T-cell (primary cell): Measurements from ENCODE around the gene CELF3. TPM values are rescaled to one million over a fixed set of nuclear protein-coding genes. Genes with fewer than 3 reads are reported as not detected.

ENCODE experiments used
- ATAC-seq, 4 experiments: fragments of 200-7000 bp in 3 of 4; fragments of 150-1000 bp in 1 of 4; cut with Tn5 transposase; replicated peaks in 1 of 4; 1 replicate in 3 of 4; 2 replicates in 1 of 4; pipeline ENCODE4 v1.10.0; 2021; ENCODE audit warnings: moderate library complexity in 3 of 4, mild to moderate bottlenecking in 2 of 4, moderate number of reproducible peaks in 1 of 4
- CTCF ChIA-PET, 2 donors: fragments of 300-600 bp; sonication (Branson Sonifier 250); formaldehyde crosslinking; loops; one replicate each; lab custom pipeline; 2022; ENCODE audit warnings: antibody characterized with exemption in 2 of 2; lab: Charles Lee
- POLR2A ChIA-PET, 2 donors: fragments of 300-600 bp; sonication (Branson Sonifier 250); formaldehyde crosslinking; loops; one replicate each; lab custom pipeline; 2022; ENCODE audit warnings: antibody characterized with exemption in 2 of 2; lab: Charles Lee
- DNase-seq, 35 experiments: peaks; one replicate each; pipeline versions ENCODE4 v3.0.0 to v3.0.0-alpha.2; 2013 to 2023
- H3K27ac ChIP-seq: one replicate; pipeline ENCODE4 v1.5.1; 2013; ENCODE audit warnings: low read length
- H3K27me3 ChIP-seq, 2 experiments: replicated peaks in 1 of 2; 1 replicate in 1 of 2; 2 replicates in 1 of 2; pipeline versions ENCODE4 v1.6.1 to v1.7.0; 2013; ENCODE audit warnings: low read length in 1 of 2, mixed read lengths in 1 of 2; ENCODE audit not compliant: control insufficient read depth in 2 of 2, insufficient read depth in 2 of 2; ENCODE audit errors: extremely low read depth in 1 of 2
- H3K36me3 ChIP-seq, 2 donors: 1 replicate in 1 of 2; 2 replicates in 1 of 2; pipeline versions ENCODE4 v1.6.1 to v1.7.0; 2013; ENCODE audit warnings: low read length in 1 of 2; ENCODE audit not compliant: control insufficient read depth in 2 of 2, insufficient read depth in 1 of 2; ENCODE audit errors: extremely low read depth in 1 of 2
- H3K4me1 ChIP-seq, 2 experiments: 1 replicate in 1 of 2; 2 replicates in 1 of 2; pipeline versions ENCODE4 v1.6.1 to v1.7.0; 2013; ENCODE audit warnings: low read length in 2 of 2, mixed read lengths in 1 of 2; ENCODE audit not compliant: insufficient read depth in 2 of 2, control insufficient read depth in 1 of 2; ENCODE audit errors: extremely low read depth in 1 of 2
- H3K4me3 ChIP-seq, 2 donors: 1 replicate in 1 of 2; 2 replicates in 1 of 2; pipeline versions ENCODE4 v1.5.1 to v1.7.0; 2013; ENCODE audit warnings: mild to moderate bottlenecking in 2 of 2, low read length in 1 of 2, moderate library complexity in 1 of 2; ENCODE audit not compliant: control insufficient read depth in 1 of 2; ENCODE audit errors: extremely low read depth in 1 of 2
- H3K9me3 ChIP-seq: 2 replicates; pipeline ENCODE4 v1.7.0; 2013
- H3K27ac Mint-ChIP-seq, 2 donors: one replicate each; pipeline ENCODE4 v1.8.0; 2020 to 2021; ENCODE audit warnings: mild to moderate bottlenecking in 2 of 2, mixed read lengths in 2 of 2
- H3K27me3 Mint-ChIP-seq, 2 donors: one replicate each; pipeline ENCODE4 v1.8.0; 2021 to 2022; ENCODE audit warnings: mixed read lengths in 2 of 2
- H3K36me3 Mint-ChIP-seq: one replicate; pipeline ENCODE4 v1.8.0; 2021; ENCODE audit warnings: mixed read lengths
- H3K4me1 Mint-ChIP-seq, 3 donors: one replicate each; pipeline ENCODE4 v1.8.0; 2020 to 2022; ENCODE audit warnings: mixed read lengths in 3 of 3, mild to moderate bottlenecking in 1 of 3
- H3K4me3 Mint-ChIP-seq, 3 donors: one replicate each; pipeline ENCODE4 v1.8.0; 2020 to 2022; ENCODE audit warnings: mild to moderate bottlenecking in 3 of 3, mixed read lengths in 3 of 3, moderate library complexity in 3 of 3
- H3K9me3 Mint-ChIP-seq, 3 donors: one replicate each; pipeline ENCODE4 v1.8.0; 2020 to 2022; ENCODE audit warnings: mixed read lengths in 3 of 3
- WGBS: methylation state at CpG from one replicate; pipeline ENCODE4 v1.1.5; 2013; ENCODE audit warnings: missing lambda C conversion rate; ENCODE audit not compliant: insufficient coverage; 5-methylcytosine and 5-hydroxymethylcytosine counted together
- total RNA-seq, 35 experiments: library from RNA in 6 of 35; stranded (reverse) in 6 of 35; fragments of 120-200 nt in 1 of 35; gene quantifications; one replicate each; pipeline versions ENCODE4 v1.2.1 to v1.2.4 and lab custom pipeline; 2013 to 2026

CELF3 gene
- total RNA-seq, 5 donors from 2014 or later (not counting 1 experiment from before 2014, with no cell fraction given) = not detected

DNA sequence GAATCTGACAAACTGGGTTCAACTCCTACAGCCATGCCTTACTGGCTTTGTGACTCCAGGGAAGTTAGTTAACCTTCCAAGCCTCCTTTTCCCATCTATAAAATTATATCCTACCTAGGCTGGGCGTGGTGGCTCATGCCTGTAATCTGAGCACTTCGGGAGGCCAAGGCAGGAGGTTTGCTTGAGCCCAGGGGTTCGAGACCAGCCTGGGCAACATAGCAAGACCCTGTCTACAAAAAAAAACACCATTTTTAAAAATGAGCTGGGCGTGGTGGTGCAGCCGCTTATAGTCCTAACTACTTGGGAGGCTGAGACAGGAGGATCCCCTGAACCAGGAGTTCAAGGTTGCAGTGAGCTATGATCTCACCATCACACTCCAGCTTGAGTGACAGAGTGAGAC, 15.1 kb downstream of the CELF3 start:
- CTCF ChIA-PET = no interaction called here
- Histone ChIP-seq H3K27ac (no peak overlapping the region), H3K9me3 (no peaks in the 10 kb centered on the region), H3K4me1 (peaks cover 0 to 5% of the 10 kb centered on the region in 2 experiments), H3K36me3 (peaks cover 6 to 40% of the 10 kb centered on the region in 2 donors), H3K27me3 (no peaks in the 10 kb centered on the region), H3K4me3 (no peak overlapping the region)
- H3K4me3 Mint-ChIP-seq = no peak overlapping the region
- DNase-seq = no peak
- H3K27ac Mint-ChIP-seq = no peak overlapping the region
- peaks cover 7 to 11% (median 10%) of the 10 kb centered on the region in 3 donors for H3K4me1 Mint-ChIP-seq
- POLR2A ChIA-PET = no interaction called here
- H3K36me3 Mint-ChIP-seq = peaks cover 38% of the 10 kb centered on the region
- ATAC-seq = no peak
- H3K27me3 Mint-ChIP-seq = no peaks in the 10 kb centered on the region
- WGBS = 100% methylated on average over 1 of the region's 5 CpGs
- no peaks in the 10 kb centered on the region for H3K9me3 Mint-ChIP-seq

DNA sequence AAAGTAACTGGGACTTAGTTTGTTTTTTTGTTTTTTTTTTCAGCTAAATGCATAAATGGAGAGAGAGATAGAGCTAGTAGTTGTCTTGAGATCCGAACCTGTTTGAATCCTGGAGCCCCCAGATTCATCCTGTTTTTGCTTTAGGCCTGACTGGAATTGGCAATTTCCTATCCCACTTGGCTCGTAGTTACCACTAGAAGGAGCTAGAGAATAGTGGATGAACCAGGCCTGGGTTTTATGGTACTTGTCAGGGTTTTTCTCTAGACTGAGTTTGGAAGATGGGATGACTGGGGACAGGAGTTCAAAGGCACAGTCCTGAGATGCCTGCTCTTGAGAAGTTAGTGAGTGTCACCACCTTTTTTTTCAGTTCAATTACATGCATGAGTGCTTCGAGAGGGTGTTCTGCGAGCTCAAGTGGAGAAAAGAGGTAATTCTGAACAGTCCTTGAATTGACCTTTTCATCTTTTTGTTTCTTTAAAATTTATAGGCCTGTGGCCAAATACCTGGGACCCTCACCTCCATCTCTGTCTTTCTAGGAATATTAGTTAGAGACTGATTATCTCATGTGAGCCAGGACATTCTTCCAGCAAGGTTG, 23.4 kb downstream of the CELF3 start:
- H3K36me3 ChIP-seq = peaks cover 6 to 52% of the 10 kb centered on the region in 2 donors
- H3K36me3 Mint-ChIP-seq = peaks cover 59% of the 10 kb centered on the region

DNA sequence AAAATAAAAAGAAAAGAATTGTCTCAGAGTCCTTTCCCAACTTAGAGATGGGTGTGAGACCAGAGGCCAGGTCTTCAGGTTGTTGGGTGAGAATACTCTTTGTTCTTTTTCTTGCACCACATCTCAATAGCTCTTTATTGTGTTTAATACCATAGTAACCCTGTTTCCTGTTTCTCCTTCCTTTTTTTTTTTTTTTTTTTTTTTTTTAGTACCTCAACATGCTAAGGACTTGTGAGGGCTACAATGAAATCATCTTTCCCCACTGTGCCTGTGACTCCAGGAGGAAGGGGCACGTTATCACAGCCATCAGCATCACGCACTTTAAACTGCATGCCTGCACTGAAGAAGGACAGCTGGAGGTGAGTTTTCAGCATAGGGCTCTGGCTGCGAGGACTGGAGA, 24.4 kb downstream of the CELF3 start:
- Mint-ChIP-seq H3K9me3 (no peaks in the 10 kb centered on the region), H3K4me1 (peaks cover 0 to 3% (median 1%) of the 10 kb centered on the region in 3 donors), H3K4me3 (no peak overlapping the region), H3K27ac (no peak overlapping the region), H3K36me3 (peaks cover 56% of the 10 kb centered on the region), H3K27me3 (no peaks in the 10 kb centered on the region)
- H3K36me3 ChIP-seq = peaks cover 0 to 49% of the 10 kb centered on the region in 2 donors
- 86% methylated on average over 3 of the region's 3 CpGs for WGBS
- no peak for DNase-seq
- ChIA-PET POLR2A (interaction anchor here (0.6 to 0.7 kb wide), 2 partner anchors 123 to 281 kb away, joined by 3 to 15 read pairs; no protein-coding TSS in a partner anchor), CTCF (interaction anchor here (0.6 to 1.1 kb wide), 5 partner anchors 50 to 342 kb away, joined by 3 to 8 read pairs (median 4); no protein-coding TSS in a partner anchor)
- no peak overlapping the region for H3K27ac ChIP-seq
- ATAC-seq = no peak
- H3K27me3 ChIP-seq = no peaks in the 10 kb centered on the region
- H3K4me1 ChIP-seq = no peaks in the 10 kb centered on the region
- no peak overlapping the region for H3K4me3 ChIP-seq
- no peaks in the 10 kb centered on the region for H3K9me3 ChIP-seq

More for the DNA sequence above, 23.4 kb downstream of the CELF3 start:
- Mint-ChIP-seq H3K27me3 (no peaks in the 10 kb centered on the region), H3K4me1 (peaks cover 0 to 3% (median 1%) of the 10 kb centered on the region in 3 donors), H3K27ac (peak overlapping the region; percentile 23 to 44), H3K9me3 (no peaks in the 10 kb centered on the region), H3K4me3 (no peak overlapping the region)
- Histone ChIP-seq H3K27me3 (no peaks in the 10 kb centered on the region), H3K9me3 (no peaks in the 10 kb centered on the region), H3K4me3 (no peak overlapping the region), H3K27ac (no peak overlapping the region), H3K4me1 (no peaks in the 10 kb centered on the region)
- ATAC-seq (no peak), DNase-seq (peak in 1 of 35 experiments; percentile 14)
- CTCF ChIA-PET = interaction anchor here in 1 of 2 donors (0.7 to 1.1 kb wide), 3 partner anchors 141 to 168 kb away, joined by 3 read pairs; no protein-coding TSS in a partner anchor
- 100% methylated on average over 2 of the region's 4 CpGs for WGBS
- POLR2A ChIA-PET = no interaction called here

DNA sequence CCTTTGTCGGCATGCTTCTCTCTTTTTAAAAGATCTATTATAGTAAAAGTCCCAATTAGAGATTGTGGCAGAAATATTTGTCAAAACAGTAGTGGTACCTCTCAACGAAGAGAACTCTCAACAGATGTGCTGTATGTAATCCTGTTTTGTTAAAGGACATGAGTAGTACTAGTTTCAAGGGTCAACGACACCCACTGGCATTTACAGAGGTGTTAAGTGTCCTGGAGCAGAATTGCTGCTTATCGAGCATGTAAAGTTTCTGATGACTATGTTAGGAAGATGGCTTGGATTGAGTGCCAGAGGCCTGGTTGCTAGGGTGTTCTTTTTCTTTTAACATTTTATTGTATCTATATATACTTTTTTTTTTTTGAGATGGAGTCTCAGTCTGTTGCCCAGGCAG, 27.1 kb downstream of the CELF3 start:
- ATAC-seq (no peak), DNase-seq (no peak)
- no CpG with 5 or more reads among the region's 4 CpGs for WGBS
- Histone ChIP-seq H3K4me1 (no peaks in the 10 kb centered on the region), H3K9me3 (no peaks in the 10 kb centered on the region), H3K27me3 (no peaks in the 10 kb centered on the region), H3K27ac (no peak overlapping the region), H3K36me3 (peaks cover 0 to 48% of the 10 kb centered on the region in 2 donors), H3K4me3 (no peak overlapping the region)
- H3K27me3 Mint-ChIP-seq = no peaks in the 10 kb centered on the region
- peaks cover 0 to 3% (median 1%) of the 10 kb centered on the region in 3 donors for H3K4me1 Mint-ChIP-seq
- no peak overlapping the region for H3K4me3 Mint-ChIP-seq
- peaks cover 54% of the 10 kb centered on the region for H3K36me3 Mint-ChIP-seq
- POLR2A ChIA-PET = no interaction called here
- CTCF ChIA-PET = interaction anchor here in 1 of 2 donors (0.6 kb wide), 1 partner anchor 32 kb away, joined by 4 read pairs; the partner anchor contains the start of gene RIIAD1
- no peaks in the 10 kb centered on the region for H3K9me3 Mint-ChIP-seq
- H3K27ac Mint-ChIP-seq = no peak overlapping the region

DNA sequence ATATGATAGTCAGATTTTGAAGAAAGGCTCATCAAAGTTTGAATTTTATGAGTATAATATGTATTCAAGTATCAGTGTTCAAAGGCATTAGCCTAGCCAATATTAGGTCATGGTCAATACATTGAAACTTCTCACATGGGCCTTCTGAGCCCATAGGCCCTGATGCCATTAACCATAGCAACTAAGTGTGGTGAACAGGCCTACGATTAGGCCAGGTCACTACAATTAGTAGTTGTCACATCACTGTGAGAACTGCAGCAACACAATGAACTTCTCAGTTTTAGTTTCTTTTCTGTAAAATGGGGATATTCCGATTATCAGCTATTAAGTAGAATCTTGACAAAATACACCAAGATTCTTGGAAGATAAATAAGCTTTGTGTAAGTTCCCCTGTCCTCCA, 30.0 kb downstream of the CELF3 start:
- Mint-ChIP-seq H3K9me3 (no peaks in the 10 kb centered on the region), H3K27me3 (no peaks in the 10 kb centered on the region), H3K36me3 (peaks cover 41% of the 10 kb centered on the region), H3K4me1 (peaks cover 0 to under 1% (median under 1%) of the 10 kb centered on the region in 3 donors), H3K4me3 (no peak overlapping the region), H3K27ac (no peak overlapping the region)
- Histone ChIP-seq H3K9me3 (no peaks in the 10 kb centered on the region), H3K4me3 (no peak overlapping the region), H3K27ac (no peak overlapping the region), H3K27me3 (no peaks in the 10 kb centered on the region), H3K4me1 (no peaks in the 10 kb centered on the region), H3K36me3 (peaks cover 0 to 37% of the 10 kb centered on the region in 2 donors)
- WGBS = no CpG with 5 or more reads among the region's 2 CpGs
- ATAC-seq (no peak), DNase-seq (no peak)
- ChIA-PET CTCF (no interaction called here), POLR2A (interaction anchor here in 1 of 2 donors (0.6 kb wide), 1 partner anchor 231 kb away, joined by 13 read pairs; no protein-coding TSS in a partner anchor)

DNA sequence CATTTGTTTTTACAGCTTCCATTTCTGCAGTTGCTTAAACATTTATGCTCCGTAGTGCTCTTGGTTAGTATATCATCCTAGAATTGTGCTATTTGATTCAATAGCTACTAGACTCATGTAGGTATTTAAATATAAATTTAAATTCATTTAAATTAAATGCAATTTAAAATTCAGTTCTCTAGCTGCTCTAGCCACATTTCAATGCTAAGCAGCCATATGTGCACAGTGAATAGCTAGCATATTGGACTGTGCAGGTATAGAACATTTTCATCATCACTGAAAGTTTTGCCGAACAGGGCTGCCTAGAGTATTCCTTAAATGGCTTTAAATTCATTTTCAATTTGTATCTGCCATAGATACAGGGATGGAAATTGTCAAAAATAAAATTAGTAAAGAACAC, 32.5 kb downstream of the CELF3 start:
- CTCF ChIA-PET = interaction anchor here in 1 of 2 donors (0.5 to 0.6 kb wide), 2 partner anchors 65 to 237 kb away, joined by 4 to 5 read pairs; no protein-coding TSS in a partner anchor
- no peak overlapping the region for H3K4me3 Mint-ChIP-seq
- WGBS = no CpG with 5 or more reads among the region's 2 CpGs

More for the DNA sequence above, 32.5 kb downstream of the CELF3 start:
- Mint-ChIP-seq H3K9me3 (no peaks in the 10 kb centered on the region), H3K36me3 (peaks cover 48% of the 10 kb centered on the region), H3K27me3 (no peaks in the 10 kb centered on the region), H3K4me1 (no peaks in the 10 kb centered on the region), H3K27ac (no peak overlapping the region)
- Histone ChIP-seq H3K4me1 (no peaks in the 10 kb centered on the region), H3K27ac (no peak overlapping the region), H3K9me3 (no peaks in the 10 kb centered on the region), H3K4me3 (no peak overlapping the region), H3K27me3 (no peaks in the 10 kb centered on the region), H3K36me3 (peaks cover 0 to 47% of the 10 kb centered on the region in 2 donors)
- no peak for ATAC-seq
- DNase-seq = no peak
- POLR2A ChIA-PET = interaction anchor here in 1 of 2 donors (0.5 kb wide), 1 partner anchor 480 kb away, joined by 3 read pairs; no protein-coding TSS in a partner anchor
